Measurements from ENCODE around the gene NTRK3. TPM values are rescaled to one million over a fixed set of nuclear protein-coding genes. Genes with fewer than 3 reads are reported as not detected.

The NTRK3 gene
- total RNA-seq, 2 donors from 2014 or later = 34.3 to 94.1 TPM

- DNase-seq (ENCODE audit: low spot score) = peak; percentile 76
- intact Hi-C loops (cut with DNase I) = no loop called here
These were observed 17.7 kb downstream of the NTRK3 start for GRCh38 chr15:88238618-88239430.

GRCh38 chr15:88234711-88235110 lies 21.8 kb downstream of the NTRK3 start:
- DNase-seq (ENCODE audit: low spot score) = peak; percentile 52
- intact Hi-C loops (cut with DNase I) = no loop called here

- intact Hi-C loops (cut with DNase I) = no loop called here
- DNase-seq (ENCODE audit: low spot score) = peak; percentile 58
These were observed 22.6 kb downstream of the NTRK3 start for GRCh38 chr15:88233921-88234320.

GRCh38 chr15:88232771-88233201 lies 23.8 kb downstream of the NTRK3 start:
- DNase-seq (ENCODE audit: low spot score) = peak; percentile 41
- intact Hi-C loops (cut with DNase I) = no loop called here

GRCh38 chr15:88231909-88232644 lies 24.5 kb downstream of the NTRK3 start:
- DNase-seq (ENCODE audit: low spot score) = peak; percentile 58
- intact Hi-C loops (cut with DNase I) = no loop called here

GRCh38 chr15:88230823-88231222 lies 25.7 kb downstream of the NTRK3 start:
- intact Hi-C loops (cut with DNase I) = no loop called here
- DNase-seq (ENCODE audit: low spot score) = peak; percentile 12

- no peak for DNase-seq (ENCODE audit: low spot score)
- intact Hi-C loops (cut with DNase I) = no loop called here
These were observed 31.1 kb downstream of the NTRK3 start for GRCh38 chr15:88225461-88225860.

- no peak for DNase-seq (ENCODE audit: low spot score)
These were observed 33.5 kb downstream of the NTRK3 start for GRCh38 chr15:88223084-88223483.

GRCh38 chr15:88221836-88222235 lies 34.7 kb downstream of the NTRK3 start:
- intact Hi-C loops (cut with DNase I) = no loop called here
- DNase-seq (ENCODE audit: low spot score) = no peak

More at GRCh38 chr15:88223084-88223483, 33.5 kb downstream of the NTRK3 start:
- intact Hi-C loops (cut with DNase I) = no loop called here

GRCh38 chr15:88220443-88221335 lies 35.9 kb downstream of the NTRK3 start:
- intact Hi-C loops (cut with DNase I) = no loop called here
- no peak for DNase-seq (ENCODE audit: low spot score)

- intact Hi-C loops (cut with DNase I) = no loop called here
- DNase-seq (ENCODE audit: low spot score) = no peak
These were observed 36.9 kb downstream of the NTRK3 start for GRCh38 chr15:88219623-88220022.

GRCh38 chr15:88218557-88219221 lies 37.9 kb downstream of the NTRK3 start:
- intact Hi-C loops (cut with DNase I) = no loop called here
- no peak for DNase-seq (ENCODE audit: low spot score)

- intact Hi-C loops (cut with DNase I) = no loop called here
- DNase-seq (ENCODE audit: low spot score) = no peak
These were observed 41.4 kb downstream of the NTRK3 start for GRCh38 chr15:88215066-88215648.

- intact Hi-C loops (cut with DNase I) = no loop called here
- DNase-seq (ENCODE audit: low spot score) = no peak
These were observed 47.4 kb downstream of the NTRK3 start for GRCh38 chr15:88209111-88209510.

GRCh38 chr15:88208396-88208795 lies 48.1 kb downstream of the NTRK3 start:
- DNase-seq (ENCODE audit: low spot score) = no peak
- intact Hi-C loops (cut with DNase I) = no loop called here

- intact Hi-C loops (cut with DNase I) = no loop called here
- DNase-seq (ENCODE audit: low spot score) = no peak
These were observed 49.0 kb downstream of the NTRK3 start for GRCh38 chr15:88207565-88207964.

GRCh38 chr15:88204584-88204983 lies 52.0 kb downstream of the NTRK3 start:
- DNase-seq (ENCODE audit: low spot score) = no peak
- intact Hi-C loops (cut with DNase I) = no loop called here

GRCh38 chr15:88202231-88202630 lies 54.3 kb downstream of the NTRK3 start:
- intact Hi-C loops (cut with DNase I) = no loop called here
- DNase-seq (ENCODE audit: low spot score) = no peak

GRCh38 chr15:88201207-88201606 lies 55.3 kb downstream of the NTRK3 start:
- no peak for DNase-seq (ENCODE audit: low spot score)
- intact Hi-C loops (cut with DNase I) = no loop called here

Measured in posterior vena cava (tissue), 2 donors.